Right atrium auricular region (tissue), 2 donors: ENCODE results near the gene RPN1. TPM values are rescaled to one million over a fixed set of nuclear protein-coding genes. Genes with fewer than 3 reads are reported as not detected.
A peak's percentile ranks its signal among the peaks of the same experiment; 100 is the strongest.

Experiments used
- DNase-seq: peaks from one replicate; pipeline ENCODE4 v3.0.0-alpha.2; 2019; ENCODE audit warnings: low spot score
- H3K27ac ChIP-seq, 2 donors: fragments of 200-600 bp; sonication (generic); 1 replicate in 1 of 2; 2 replicates in 1 of 2; pipeline ENCODE4 v1.5.1; 2016 to 2019
- H3K27me3 ChIP-seq, 2 donors: fragments of 200-600 bp; sonication (generic); one replicate each; pipeline versions ENCODE4 v1.5.1 to v1.6.0; 2017 to 2019
- H3K36me3 ChIP-seq: fragments of 200-600 bp; sonication (generic); one replicate; pipeline ENCODE4 v1.5.1; 2016
- H3K4me1 ChIP-seq, 2 donors: fragments of 200-600 bp; sonication (generic); one replicate each; pipeline versions ENCODE4 v1.5.1 to v1.6.0; 2017 to 2019
- H3K4me3 ChIP-seq, 2 donors: fragments of 200-600 bp; sonication (generic); 1 replicate in 1 of 2; 2 replicates in 1 of 2; pipeline ENCODE4 v1.5.1; 2017 to 2019; ENCODE audit warnings: mild to moderate bottlenecking in 1 of 2, moderate library complexity in 1 of 2
- H3K9me3 ChIP-seq, 2 donors: fragments of 200-600 bp; sonication (generic); one replicate each; pipeline ENCODE4 v1.5.1; 2019
- CTCF ChIP-seq, 2 donors: fragments of 200-600 bp; sonication (generic); IDR thresholded peaks; one replicate each; pipeline ENCODE4 v1.5.1; 2019; ENCODE audit warnings: antibody characterized with exemption in 2 of 2
- total RNA-seq, 2 donors: library from RNA; depleted of rRNA; stranded (reverse); fragments of >200 nt; gene quantifications; one replicate each; pipeline ENCODE4 v1.1.0, GENCODE V29; 2016

RPN1 gene
- total RNA-seq, 2 donors from 2014 or later: 168 to 189 TPM

DNA sequence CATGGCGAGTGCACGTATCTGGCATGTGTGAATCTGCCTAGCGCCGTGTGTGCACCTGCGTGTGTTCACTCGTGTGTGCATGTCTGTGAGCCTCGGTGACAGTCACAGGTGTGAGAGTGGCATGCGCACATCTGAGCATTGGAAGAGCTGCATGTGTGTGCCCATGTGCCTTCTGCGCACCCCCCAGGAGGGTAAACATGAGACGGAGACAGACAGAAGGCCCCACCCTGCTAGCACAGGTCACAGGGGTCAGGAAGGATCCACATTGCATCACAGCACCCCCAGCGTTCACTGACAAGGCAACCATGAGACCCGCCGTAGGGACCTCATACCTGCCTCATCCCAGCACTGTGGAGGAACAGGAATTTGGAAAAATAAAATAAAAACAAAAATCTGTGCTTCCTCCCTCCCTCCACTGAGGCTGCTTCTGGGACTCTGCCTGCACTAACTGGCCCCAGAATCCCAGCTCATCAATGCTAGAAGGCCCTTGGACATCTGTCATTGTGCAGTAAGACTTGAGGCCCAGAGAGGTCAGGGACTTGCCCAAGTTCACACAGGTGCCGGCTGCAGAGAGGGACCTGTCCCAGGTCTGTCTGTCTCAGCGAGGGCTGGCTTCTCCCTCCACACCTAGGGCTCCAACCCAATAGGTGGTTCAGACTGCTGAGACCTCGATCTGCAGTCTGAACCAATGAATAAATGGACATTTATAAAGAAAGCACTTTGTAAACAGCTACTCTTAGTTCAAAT is 37.4 kb downstream of the RPN1 start:
- H3K27ac ChIP-seq: no peak overlapping the region
- H3K4me3 ChIP-seq: no peak overlapping the region
- TF ChIP-seq CTCF (IDR thresholded peaks at IDR 0.05): no peak
- no peaks in the 10 kb centered on the region for H3K36me3 ChIP-seq
- H3K9me3 ChIP-seq: no peaks in the 10 kb centered on the region
- peaks cover 0 to 14% of the 10 kb centered on the region in 2 donors for H3K4me1 ChIP-seq
- H3K27me3 ChIP-seq: no peaks in the 10 kb centered on the region
- no peak for DNase-seq

DNA sequence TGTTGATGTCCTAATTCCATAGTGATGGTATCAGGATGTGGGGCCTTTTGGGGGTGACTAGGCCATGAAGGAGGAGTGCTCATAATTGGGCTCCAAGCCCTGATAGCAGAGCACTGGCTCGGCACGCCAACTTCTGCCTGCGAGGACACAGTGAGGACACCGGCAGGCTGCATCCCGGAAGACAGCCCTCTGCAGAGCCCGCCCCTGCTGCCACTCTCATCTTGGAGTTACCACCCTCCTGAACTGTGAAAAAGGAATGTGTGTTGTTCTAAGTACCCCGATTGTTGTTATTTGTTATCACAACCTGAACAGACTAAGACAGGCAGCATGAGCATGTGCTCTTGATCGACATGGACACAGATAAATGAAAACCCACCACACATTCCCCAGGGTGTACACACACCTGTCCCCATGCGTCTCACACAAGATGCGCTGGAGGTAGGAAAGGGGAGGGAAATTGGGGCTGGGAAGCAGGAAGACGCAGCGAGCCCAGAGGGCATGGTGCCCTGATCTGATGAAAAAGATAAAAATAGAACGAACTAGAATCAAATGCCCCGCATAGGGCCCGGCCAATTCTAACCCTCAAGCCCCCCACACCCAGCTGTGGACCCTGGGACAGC is 40.1 kb downstream of the RPN1 start:
- TF ChIP-seq CTCF (IDR thresholded peaks at IDR 0.05): no peak
- Histone ChIP-seq H3K27ac (no peak overlapping the region), H3K27me3 (no peaks in the 10 kb centered on the region), H3K4me1 (peaks cover 0 to 16% of the 10 kb centered on the region in 2 donors), H3K4me3 (no peak overlapping the region), H3K9me3 (no peaks in the 10 kb centered on the region), H3K36me3 (no peaks in the 10 kb centered on the region)
- no peak for DNase-seq

DNA sequence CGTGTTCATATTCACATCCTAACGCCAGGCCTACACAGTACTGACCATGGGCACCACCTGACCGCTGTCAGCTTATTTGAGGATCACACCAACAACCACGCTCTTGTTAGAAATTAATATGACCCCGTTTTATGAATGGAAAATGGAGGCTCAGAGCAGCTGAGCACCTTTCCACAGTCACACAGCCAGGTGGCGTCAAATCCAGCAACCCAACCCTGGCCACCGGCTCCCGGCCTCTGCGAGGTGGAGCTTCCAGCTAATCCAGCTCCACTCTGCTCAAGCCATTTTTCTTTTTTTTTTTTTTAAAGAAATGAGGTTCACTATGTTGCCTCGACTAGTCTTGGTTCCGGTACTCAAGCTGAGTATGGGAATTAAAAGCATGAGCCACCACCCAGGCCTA is 41.3 kb downstream of the RPN1 start:
- H3K27ac ChIP-seq: no peak overlapping the region
- H3K36me3 ChIP-seq: no peaks in the 10 kb centered on the region
- peaks cover 0 to 16% of the 10 kb centered on the region in 2 donors for H3K4me1 ChIP-seq
- TF ChIP-seq CTCF (IDR thresholded peaks at IDR 0.05): no peak
- no peak overlapping the region for H3K4me3 ChIP-seq
- DNase-seq: no peak
- H3K27me3 ChIP-seq: no peaks in the 10 kb centered on the region
- H3K9me3 ChIP-seq: no peaks in the 10 kb centered on the region

DNA sequence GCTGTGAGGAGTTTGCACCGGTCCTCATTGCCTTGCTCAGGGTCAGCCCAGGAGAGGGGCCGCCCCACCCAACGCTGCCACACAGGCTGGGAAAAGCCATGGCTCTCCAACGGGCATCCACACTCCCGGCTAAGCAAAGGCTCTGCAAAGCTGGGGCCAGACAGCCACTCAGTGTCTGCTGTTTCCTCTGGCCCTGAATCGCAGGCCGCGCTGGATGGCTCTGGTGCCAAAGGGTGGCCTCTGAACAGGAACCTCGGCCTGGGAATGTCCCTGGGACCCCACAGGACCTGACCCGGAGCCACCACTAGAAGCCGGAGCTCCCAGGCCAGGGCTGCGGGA is 42.9 kb downstream of the RPN1 start:
- peak overlapping the region; percentile 66 to 71 for H3K27ac ChIP-seq
- peak overlapping the region; percentile 41 to 54 for H3K4me3 ChIP-seq
- peaks cover 0 to 16% of the 10 kb centered on the region in 2 donors for H3K4me1 ChIP-seq
- H3K9me3 ChIP-seq: no peaks in the 10 kb centered on the region
- no peaks in the 10 kb centered on the region for H3K36me3 ChIP-seq
- no peaks in the 10 kb centered on the region for H3K27me3 ChIP-seq
- no peak for DNase-seq
- no peak for TF ChIP-seq CTCF (IDR thresholded peaks at IDR 0.05)

- peaks cover 0 to 16% of the 10 kb centered on the region in 2 donors for H3K4me1 ChIP-seq
- DNase-seq: no peak
- H3K36me3 ChIP-seq: no peaks in the 10 kb centered on the region
- no peaks in the 10 kb centered on the region for H3K9me3 ChIP-seq
- no peak overlapping the region for H3K4me3 ChIP-seq
- no peaks in the 10 kb centered on the region for H3K27me3 ChIP-seq
- H3K27ac ChIP-seq: no peak overlapping the region
- TF ChIP-seq CTCF (IDR thresholded peaks at IDR 0.05): no peak
Observed at GRCh38 chr3:128606094-128606493, 44.5 kb downstream of the RPN1 start.
